ENCODE data around the gene MEGF9. TPM values are rescaled to one million over a fixed set of nuclear protein-coding genes. Genes with fewer than 3 reads are reported as not detected.

MEGF9 gene
- total and polyA plus RNA-seq, 2 donors (not counting 3 experiments of a cell fraction or from before 2014, with no cell fraction given), result 4.0 to 13.0 TPM

DNA sequence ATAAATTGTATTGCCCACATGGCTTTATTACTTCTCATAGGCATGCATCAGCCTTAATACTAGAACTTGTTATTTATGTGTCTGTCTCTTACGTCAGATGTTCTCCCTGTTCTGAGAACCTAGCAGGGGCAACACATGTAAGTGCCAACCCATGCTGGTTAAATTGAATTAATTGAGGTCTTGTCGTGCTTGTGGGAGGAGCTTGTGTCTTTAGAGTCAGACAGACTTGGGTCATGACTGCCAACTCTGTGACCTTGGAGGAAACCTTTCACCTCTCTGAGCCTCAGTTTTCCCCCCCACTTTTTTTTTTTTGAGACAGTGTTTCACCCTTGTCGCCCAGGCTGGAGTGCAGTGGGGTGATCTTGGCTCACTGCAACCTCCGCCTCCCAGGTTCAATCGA lies 2.2 kb upstream of the MEGF9 start:
- Histone ChIP-seq H3K9ac (replicated peaks; ENCODE audit: extremely low read depth, insufficient read depth, low read length) (no peak overlapping the region), H3K9me1 (replicated peaks; ENCODE audit: control insufficient read depth, extremely low read depth, insufficient read depth, low read length) (no peaks in the 10 kb centered on the region), H3K4me3 (replicated peaks in 1 of 3; ENCODE audit: insufficient read depth in 1 of 3, low read depth in 1 of 3, low read length in 3 of 3) (no peak overlapping the region), H2AFZ (ENCODE audit: low read depth, low read length) (no peak overlapping the region), H3K79me2 (ENCODE audit: control insufficient read depth, insufficient read depth, low read length) (peaks cover 2% of the 10 kb centered on the region), H3K36me3 (ENCODE audit: control insufficient read depth in 2 of 2, extremely low read depth in 1 of 2, insufficient read depth in 2 of 2, low read length in 2 of 2) (no peaks in the 10 kb centered on the region), H3K9me3 (replicated peaks; ENCODE audit: control insufficient read depth, insufficient read depth, low read length) (no peaks in the 10 kb centered on the region), H3K27me3 (ENCODE audit: control insufficient read depth in 2 of 2, insufficient read depth in 2 of 2, low read length in 2 of 2) (no peaks in the 10 kb centered on the region), H3K4me1 (ENCODE audit: control insufficient read depth, extremely low read depth, insufficient read depth, low read length) (peaks cover 21% of the 10 kb centered on the region), H3K27ac (ENCODE audit: insufficient read depth, low read depth, low read length) (no peak overlapping the region), H3K4me2 (ENCODE audit: insufficient read depth, low read length) (no peak overlapping the region), H4K20me1 (replicated peaks; ENCODE audit: control insufficient read depth, extremely low read depth, insufficient read depth, low read length) (no peaks in the 10 kb centered on the region)
- intact Hi-C loops (cut with micrococcal nuclease) (no loop called here), dilution Hi-C loops (cut with MboI; ENCODE audit: extremely low pct_ligation_motif_present, low sequenced_read_pairs) (no loop called here)
- ChIA-PET POLR2A (no interaction called here), CTCF (interaction anchor here (1.0 to 2.0 kb wide), 2 partner anchors 39 to 103 kb away, joined by 3 to 6 read pairs; no protein-coding TSS in a partner anchor)
- DNase-seq (ENCODE audit: low read depth, low spot score), result no peak
- no peak for TF ChIP-seq GATA2 (IDR thresholded peaks at IDR 0.05; ENCODE audit: insufficient read depth, insufficient read length, low read depth, low read length)
- no peak for TF ChIP-seq MYC (IDR thresholded peaks at IDR 0.05; ENCODE audit: low read depth, low read length)
- TF ChIP-seq JUN (IDR thresholded peaks at IDR 0.05; ENCODE audit: borderline replicate concordance, insufficient read depth, insufficient read length, low read depth), result no peak
- TF ChIP-seq FOS (IDR thresholded peaks at IDR 0.05; ENCODE audit: borderline replicate concordance, insufficient read depth, low read length), result no peak
- TF ChIP-seq, protein P1, sequence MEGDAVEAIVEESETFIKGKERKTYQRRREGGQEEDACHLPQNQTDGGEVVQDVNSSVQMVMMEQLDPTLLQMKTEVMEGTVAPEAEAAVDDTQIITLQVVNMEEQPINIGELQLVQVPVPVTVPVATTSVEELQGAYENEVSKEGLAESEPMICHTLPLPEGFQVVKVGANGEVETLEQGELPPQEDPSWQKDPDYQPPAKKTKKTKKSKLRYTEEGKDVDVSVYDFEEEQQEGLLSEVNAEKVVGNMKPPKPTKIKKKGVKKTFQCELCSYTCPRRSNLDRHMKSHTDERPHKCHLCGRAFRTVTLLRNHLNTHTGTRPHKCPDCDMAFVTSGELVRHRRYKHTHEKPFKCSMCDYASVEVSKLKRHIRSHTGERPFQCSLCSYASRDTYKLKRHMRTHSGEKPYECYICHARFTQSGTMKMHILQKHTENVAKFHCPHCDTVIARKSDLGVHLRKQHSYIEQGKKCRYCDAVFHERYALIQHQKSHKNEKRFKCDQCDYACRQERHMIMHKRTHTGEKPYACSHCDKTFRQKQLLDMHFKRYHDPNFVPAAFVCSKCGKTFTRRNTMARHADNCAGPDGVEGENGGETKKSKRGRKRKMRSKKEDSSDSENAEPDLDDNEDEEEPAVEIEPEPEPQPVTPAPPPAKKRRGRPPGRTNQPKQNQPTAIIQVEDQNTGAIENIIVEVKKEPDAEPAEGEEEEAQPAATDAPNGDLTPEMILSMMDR (IDR thresholded peaks at IDR 0.05; ENCODE audit: extremely low read depth in 1 of 2, insufficient read depth in 1 of 2, low read depth in 1 of 2, low read length in 2 of 2), result no peak
- TF ChIP-seq POLR2A (IDR thresholded peaks at IDR 0.05; ENCODE audit: low read depth, low read length), result no peak
- TF ChIP-seq POLR2AphosphoS5 (IDR thresholded peaks at IDR 0.05; ENCODE audit: insufficient read depth, low read depth, low read length), result no peak
- TF ChIP-seq, protein P2, sequence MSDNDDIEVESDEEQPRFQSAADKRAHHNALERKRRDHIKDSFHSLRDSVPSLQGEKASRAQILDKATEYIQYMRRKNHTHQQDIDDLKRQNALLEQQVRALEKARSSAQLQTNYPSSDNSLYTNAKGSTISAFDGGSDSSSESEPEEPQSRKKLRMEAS (IDR thresholded peaks at IDR 0.05; ENCODE audit: insufficient read depth, insufficient read length), result no peak
- TF ChIP-seq EZH2 (IDR thresholded peaks at IDR 0.05; ENCODE audit: borderline replicate concordance, low read depth, low read length, severe bottlenecking), result no peak
- BruUV-seq (replicated peaks), result no TSS peak
- no peak for FAIRE-seq
